Testis (tissue), 2 donors: ENCODE measurements around the gene SIX3.

Experiments used
- POLR2A ChIP-seq: fragments of 450-650 bp; IDR thresholded peaks from one replicate; pipeline ENCODE4 v1.6.1; 2017; ENCODE audit warnings: antibody characterized with exemption, mild to moderate bottlenecking, moderate library complexity
- TF ChIP-seq, protein P1 (sequence below), 3 experiments: fragments of 450-650 bp in 2 of 3; fragments of 200-600 bp in 1 of 3; sonication (generic) in 1 of 3; IDR thresholded peaks; one replicate each; pipeline ENCODE4 v1.5.1; 2016 to 2019; ENCODE audit warnings: antibody characterized with exemption in 3 of 3, mild to moderate bottlenecking in 2 of 3, moderate library complexity in 1 of 3

DNA sequence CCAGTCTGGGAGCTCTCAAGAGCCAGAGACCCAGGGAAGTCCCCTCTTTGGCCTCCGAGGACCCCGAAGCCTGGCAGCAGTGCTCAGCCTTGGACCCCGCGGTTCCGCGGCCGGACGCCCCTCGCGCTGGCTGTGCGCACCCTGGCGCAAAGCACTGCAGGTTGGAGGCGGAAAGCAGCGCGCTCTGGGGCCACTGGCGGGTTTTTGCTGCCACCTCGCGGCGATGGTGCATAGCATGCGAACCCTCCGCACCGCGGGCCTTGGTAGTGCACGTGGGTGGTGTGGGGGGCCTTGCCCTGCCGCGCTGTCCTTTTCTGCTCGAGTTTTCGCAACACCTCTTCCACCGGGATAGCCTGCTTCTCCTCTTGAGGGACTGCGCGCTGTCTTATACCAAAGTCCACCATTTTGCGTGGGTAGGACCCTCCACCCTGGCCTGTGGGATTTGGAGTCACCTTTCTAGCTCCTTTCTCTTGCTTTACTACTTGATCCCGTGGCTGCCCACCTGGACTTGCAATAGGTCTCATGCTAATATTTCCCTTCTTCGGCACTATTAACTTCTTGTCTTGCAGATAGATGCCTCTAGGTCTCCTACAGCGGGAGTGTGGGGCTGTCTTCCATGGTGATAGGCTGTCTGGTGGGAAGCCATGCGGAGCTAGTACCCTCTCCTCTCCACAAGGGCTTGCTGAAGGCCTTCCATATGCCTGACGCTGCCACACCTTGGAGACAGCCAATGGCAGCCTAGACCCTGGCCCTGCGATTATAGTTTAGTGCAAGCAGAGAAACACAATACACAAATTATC, 14.3 kb downstream of the SIX3 start:
- TF ChIP-seq POLR2A = no peak
- TF ChIP-seq, protein P1, sequence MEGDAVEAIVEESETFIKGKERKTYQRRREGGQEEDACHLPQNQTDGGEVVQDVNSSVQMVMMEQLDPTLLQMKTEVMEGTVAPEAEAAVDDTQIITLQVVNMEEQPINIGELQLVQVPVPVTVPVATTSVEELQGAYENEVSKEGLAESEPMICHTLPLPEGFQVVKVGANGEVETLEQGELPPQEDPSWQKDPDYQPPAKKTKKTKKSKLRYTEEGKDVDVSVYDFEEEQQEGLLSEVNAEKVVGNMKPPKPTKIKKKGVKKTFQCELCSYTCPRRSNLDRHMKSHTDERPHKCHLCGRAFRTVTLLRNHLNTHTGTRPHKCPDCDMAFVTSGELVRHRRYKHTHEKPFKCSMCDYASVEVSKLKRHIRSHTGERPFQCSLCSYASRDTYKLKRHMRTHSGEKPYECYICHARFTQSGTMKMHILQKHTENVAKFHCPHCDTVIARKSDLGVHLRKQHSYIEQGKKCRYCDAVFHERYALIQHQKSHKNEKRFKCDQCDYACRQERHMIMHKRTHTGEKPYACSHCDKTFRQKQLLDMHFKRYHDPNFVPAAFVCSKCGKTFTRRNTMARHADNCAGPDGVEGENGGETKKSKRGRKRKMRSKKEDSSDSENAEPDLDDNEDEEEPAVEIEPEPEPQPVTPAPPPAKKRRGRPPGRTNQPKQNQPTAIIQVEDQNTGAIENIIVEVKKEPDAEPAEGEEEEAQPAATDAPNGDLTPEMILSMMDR (IDR thresholded peaks at IDR 0.05) = peak; percentile 62 to 74 (median 73)
